Astrocyte of the cerebellum (primary cell): Measurements from ENCODE around the gene VARS2.

Source experiments
- DNase-seq: peaks from one replicate; pipeline ENCODE4 v3.0.0-alpha.2; 2011; ENCODE audit warnings: low read depth
- H3K4me3 ChIP-seq: 2 replicates; pipeline ENCODE4 v1.5.1; 2011; ENCODE audit warnings: mild to moderate bottlenecking, low read depth, low read length, moderate library complexity
- CTCF ChIP-seq: IDR thresholded peaks from 2 replicates; pipeline ENCODE4 v1.5.1; 2012; ENCODE audit warnings: low read length, low read depth, moderate library complexity, mild to moderate bottlenecking; ENCODE audit errors: missing control alignments
- in situ Hi-C: cut with HindIII; loops from 2 replicates; pipeline ENCODE4 v1.10.0; 2017; ENCODE audit warnings: low sequenced_read_pairs

Gene VARS2

GRCh38 chr6:30894381-30894780 is 19.7 kb upstream of the VARS2 start:
- no peak overlapping the region for H3K4me3 ChIP-seq
- no peak for TF ChIP-seq CTCF
- no peak for DNase-seq
- in situ Hi-C loops = no loop called here

GRCh38 chr6:30894935-30895334 is 19.1 kb upstream of the VARS2 start:
- H3K4me3 ChIP-seq = no peak overlapping the region
- in situ Hi-C loops = no loop called here
- TF ChIP-seq CTCF = no peak
- no peak for DNase-seq

GRCh38 chr6:30895343-30895742 is 18.7 kb upstream of the VARS2 start:
- DNase-seq = no peak
- no peak for TF ChIP-seq CTCF
- no peak overlapping the region for H3K4me3 ChIP-seq
- in situ Hi-C loops = no loop called here

- DNase-seq = no peak
- no peak overlapping the region for H3K4me3 ChIP-seq
- in situ Hi-C loops = no loop called here
- TF ChIP-seq CTCF = no peak
Measured at GRCh38 chr6:30896541-30896940, 17.5 kb upstream of the VARS2 start.

- no peak for DNase-seq
- TF ChIP-seq CTCF = no peak
- in situ Hi-C loops = no loop called here
- no peak overlapping the region for H3K4me3 ChIP-seq
Measured at GRCh38 chr6:30897882-30898281, 16.2 kb upstream of the VARS2 start.

- in situ Hi-C loops = no loop called here
- TF ChIP-seq CTCF = no peak
- DNase-seq = no peak
- no peak overlapping the region for H3K4me3 ChIP-seq
Measured at GRCh38 chr6:30898750-30899360, 15.2 kb upstream of the VARS2 start.
